Measurements from ENCODE around the gene ETDB. TPM values are rescaled to one million over a fixed set of nuclear protein-coding genes. Genes with fewer than 3 reads are reported as not detected.

Gene ETDB
- total and polyA plus RNA-seq, 2 of the 4 experiments (the other 2 are of a cell fraction) = not detected

DNA sequence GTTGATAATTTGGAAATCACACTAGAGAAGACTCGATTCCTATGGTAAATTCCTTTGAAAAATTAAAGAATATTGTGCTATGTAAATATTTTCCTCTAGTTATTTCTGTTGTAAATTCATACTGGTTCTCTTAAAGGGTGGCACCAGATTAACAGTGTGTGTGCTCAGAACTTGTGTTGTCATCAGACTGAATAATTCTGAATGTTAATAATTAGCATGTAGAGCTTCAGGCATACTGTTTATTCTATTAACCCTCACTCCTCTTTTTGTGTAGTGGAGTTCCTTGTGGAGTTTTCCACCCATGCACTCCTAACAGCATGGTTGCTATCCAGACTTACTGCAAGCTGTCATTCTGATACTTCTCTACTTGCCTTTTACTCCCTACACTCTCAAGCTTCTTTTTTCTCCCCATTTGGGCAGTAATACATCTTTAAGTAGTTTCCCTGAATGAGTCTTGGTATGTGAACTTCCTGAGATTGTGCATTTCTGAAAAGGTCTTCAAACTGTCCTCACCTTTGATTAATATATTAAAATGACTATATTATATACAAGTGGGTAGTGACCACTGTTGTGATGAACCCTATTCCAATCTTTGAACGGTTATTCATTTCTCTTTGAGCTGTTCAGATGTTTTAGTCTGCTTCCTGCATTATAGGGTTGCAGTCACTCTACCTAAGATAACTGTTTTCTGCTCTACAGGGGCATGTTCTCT is 38.5 kb downstream of the ETDB start:
- no peak overlapping the region for H2BK20ac ChIP-seq (ENCODE audit: low read depth, low read length)
- TF ChIP-seq SMC3 (IDR thresholded peaks at IDR 0.05; ENCODE audit: low read depth, low read length) (no peak), RAD21 (IDR thresholded peaks at IDR 0.05; ENCODE audit: low read length) (no peak)
- H4K5ac ChIP-seq (ENCODE audit: low read depth, low read length) = no peak overlapping the region
- H4K20me1 ChIP-seq (ENCODE audit: insufficient read depth, low read length) = no peaks in the 10 kb centered on the region
- H3K4me1 ChIP-seq (ENCODE audit: control insufficient read depth, insufficient read depth, low read length) = no peaks in the 10 kb centered on the region
- no peak overlapping the region for H3K4me3 ChIP-seq (ENCODE audit: insufficient read depth, low read depth, low read length)
- in situ Hi-C loops (cut with MboI; ENCODE audit: low sequenced_read_pairs) (no loop called here), dilution Hi-C loops (cut with HindIII; ENCODE audit: low sequenced_read_pairs, unreplicated experiment) (no loop called here), intact Hi-C loops (cut with micrococcal nuclease) (no loop called here)
- BruUV-seq (replicated peaks) = no TSS peak
- H3K4ac ChIP-seq (ENCODE audit: low read depth, low read length) = no peak overlapping the region
- no peak overlapping the region for H3K27ac ChIP-seq (ENCODE audit: insufficient read depth, low read length)
- CTCF ChIA-PET = no interaction called here
- no peaks in the 10 kb centered on the region for H3K79me1 ChIP-seq (ENCODE audit: low read depth in 1 of 2, low read length in 2 of 2)
- ATAC-seq (ENCODE audit: low read depth) (no peak), DNase-seq (no peak)
- no peak overlapping the region for H2AK5ac ChIP-seq (ENCODE audit: low read depth, low read length)
- no peak overlapping the region for H4K91ac ChIP-seq (ENCODE audit: insufficient read depth, low read depth, low read length)
- no CpG with 5 or more reads among the region's 2 CpGs for WGBS, 2 experiments (ENCODE audit: extremely low coverage in 2 of 2, insufficient read length in 1 of 2)
- H3K56ac ChIP-seq (ENCODE audit: extremely low read depth, insufficient read depth, low read length) = no peak overlapping the region
- H3K23ac ChIP-seq (ENCODE audit: low read depth, low read length) = no peak overlapping the region
- no peak overlapping the region for H2BK15ac ChIP-seq (ENCODE audit: low read depth, low read length)
- no peak overlapping the region for H4K8ac ChIP-seq (ENCODE audit: low read depth in 2 of 2, low read length in 2 of 2)
- no peaks in the 10 kb centered on the region for H3K9me3 ChIP-seq (ENCODE audit: control insufficient read depth, insufficient read depth, low read length)
- no peak overlapping the region for H2AFZ ChIP-seq (replicated peaks; ENCODE audit: low read length, poor library complexity)
- POLR2A ChIA-PET (ENCODE audit: unreplicated experiment) = interaction anchor here (0.6 kb wide), 1 partner anchor 90 kb away, joined by 4 read pairs; no protein-coding TSS in a partner anchor
- no peaks in the 10 kb centered on the region for H3K36me3 ChIP-seq (ENCODE audit: control insufficient read depth, insufficient read depth, low read length)
- H3K9ac ChIP-seq (ENCODE audit: low read depth, low read length) = no peak overlapping the region
- H2BK5ac ChIP-seq (ENCODE audit: low read depth, low read length, poor library complexity, severe bottlenecking) = no peak overlapping the region
- H2AK9ac ChIP-seq (replicated peaks; ENCODE audit: low read depth, low read length, poor library complexity) = no peak overlapping the region
- H3K18ac ChIP-seq (ENCODE audit: low read depth, low read length) = no peak overlapping the region
- no peak overlapping the region for H3K4me2 ChIP-seq (ENCODE audit: low read depth, low read length)
- peaks cover 8% of the 10 kb centered on the region for H3K27me3 ChIP-seq (ENCODE audit: control insufficient read depth, insufficient read depth, low read length)
- H3K14ac ChIP-seq (replicated peaks; ENCODE audit: low read depth, low read length) = no peak overlapping the region
- no peaks in the 10 kb centered on the region for H3K9me1 ChIP-seq (ENCODE audit: insufficient read depth, low read length)
- no peak overlapping the region for H2BK120ac ChIP-seq (ENCODE audit: low read depth, low read length)

Other genes starting within 250 kb of the ETDB start
- gene MOSPD1, start 205.3 kb downstream of the ETDB start, total RNA-seq (2012; rRNA removed) = 25.5 and 50.8 TPM in 2 replicates
- 11.6 and 16.9 TPM in 2 replicates for gene MOSPD1, start 205.3 kb downstream of the ETDB start, polyA plus RNA-seq (2012; rRNA removed)
- 2.3 and 3.6 TPM in 2 replicates for gene SMIM10, start 129.5 kb downstream of the ETDB start, total RNA-seq (2012; rRNA removed)
- gene SMIM10, start 129.5 kb downstream of the ETDB start, polyA plus RNA-seq (2012; rRNA removed) = 6.0 and 8.6 TPM in 2 replicates
- 3.6 and 4.2 TPM in 2 replicates for gene RTL8B, start 98.0 kb downstream of the ETDB start, total RNA-seq (2012; rRNA removed)
- gene RTL8B, start 98.0 kb downstream of the ETDB start, polyA plus RNA-seq (2012; rRNA removed) = 24.4 and 26.9 TPM in 2 replicates
- gene RTL8C, start 88.2 kb downstream of the ETDB start, total RNA-seq (2012; rRNA removed) = 24.7 and 26.0 TPM in 2 replicates
- gene RTL8C, start 88.2 kb downstream of the ETDB start, polyA plus RNA-seq (2012; rRNA removed) = 326 and 418 TPM in 2 replicates
- 4.2 and 8.2 TPM in 2 replicates for gene RTL8A, start 68.4 kb downstream of the ETDB start, total RNA-seq (2012; rRNA removed)
- gene RTL8A, start 68.4 kb downstream of the ETDB start, polyA plus RNA-seq (2012; rRNA removed) = 100 and 111 TPM in 2 replicates
- 0.72 and 0.83 TPM in 2 replicates for gene SMIM10L2B, start 21.8 kb downstream of the ETDB start, total RNA-seq (2012; rRNA removed)
- 0.98 and 1.0 TPM in 2 replicates for gene SMIM10L2B, start 21.8 kb downstream of the ETDB start, polyA plus RNA-seq (2012; rRNA removed)
- not detected in 2 replicates for gene CT55, start 50.9 kb upstream of the ETDB start, total RNA-seq (2012; rRNA removed)
- not detected in 2 replicates for gene CT55, start 50.9 kb upstream of the ETDB start, polyA plus RNA-seq (2012; rRNA removed)
- not detected in 2 replicates for gene ETDA, start 131.5 kb upstream of the ETDB start, total RNA-seq (2012; rRNA removed)
- gene ETDA, start 131.5 kb upstream of the ETDB start, polyA plus RNA-seq (2012; rRNA removed) = not detected in 2 replicates
- gene ETDC, start 189.0 kb upstream of the ETDB start, total RNA-seq (2012; rRNA removed) = not detected in 2 replicates
- gene ETDC, start 189.0 kb upstream of the ETDB start, polyA plus RNA-seq (2012; rRNA removed) = not detected in 2 replicates
- gene ZNF75D, start 223.6 kb upstream of the ETDB start, total RNA-seq (2012; rRNA removed) = 4.1 and 4.2 TPM in 2 replicates
- 3.3 and 4.2 TPM in 2 replicates for gene ZNF75D, start 223.6 kb upstream of the ETDB start, polyA plus RNA-seq (2012; rRNA removed)
- gene ZNF449, start 224.3 kb upstream of the ETDB start, total RNA-seq (2012; rRNA removed) = 6.1 and 6.4 TPM in 2 replicates
- 2.4 and 3.5 TPM in 2 replicates for gene ZNF449, start 224.3 kb upstream of the ETDB start, polyA plus RNA-seq (2012; rRNA removed)

Data from IMR-90 (cell line).